Peyer's patch (tissue), 4 donors: Measurements from ENCODE around the gene HSD17B12. TPM values are rescaled to one million over a fixed set of nuclear protein-coding genes. Genes with fewer than 3 reads are reported as not detected.

ENCODE experiments used
- DNase-seq, 3 donors: peaks; one replicate each; pipeline ENCODE4 v3.0.0-alpha.2; 2017 to 2019
- H3K27ac ChIP-seq, 4 donors: fragments of 200-600 bp; sonication (generic); one replicate each; pipeline ENCODE4 v1.5.1; 2016 to 2019
- H3K27me3 ChIP-seq, 2 donors: fragments of 200-600 bp; sonication (generic); one replicate each; pipeline ENCODE4 v1.5.1; 2019
- H3K36me3 ChIP-seq, 3 donors: fragments of 200-600 bp; sonication (generic); one replicate each; pipeline ENCODE4 v1.5.1; 2016 to 2019
- H3K4me1 ChIP-seq, 4 donors: fragments of 200-600 bp; sonication (generic); one replicate each; pipeline ENCODE4 v1.5.1; 2016 to 2019
- H3K4me3 ChIP-seq, 4 donors: fragments of 200-600 bp; sonication (generic); 1 replicate in 3 of 4; 2 replicates in 1 of 4; pipeline ENCODE4 v1.5.1; 2016 to 2019; ENCODE audit warnings: mild to moderate bottlenecking in 1 of 4
- H3K9me3 ChIP-seq, 4 donors: fragments of 200-600 bp; sonication (generic); one replicate each; pipeline ENCODE4 v1.5.1; 2016 to 2019; ENCODE audit warnings: mild to moderate bottlenecking in 1 of 4
- POLR2A ChIP-seq, 2 donors: fragments of 450-650 bp; IDR thresholded peaks; one replicate each; pipeline ENCODE4 v1.5.1; 2017; ENCODE audit warnings: antibody characterized with exemption in 2 of 2, mild to moderate bottlenecking in 2 of 2, moderate library complexity in 2 of 2
- total RNA-seq, 4 donors: library from RNA; depleted of rRNA; stranded (reverse); fragments of >200 nt; gene quantifications; one replicate each; pipeline ENCODE4 v1.1.0, GENCODE V29; 2016
- TF ChIP-seq, protein P1 (sequence below), 6 experiments: fragments of 450-650 bp in 4 of 6; fragments of 200-600 bp in 2 of 6; sonication (generic) in 1 of 6; IDR thresholded peaks; one replicate each; pipeline ENCODE4 v1.5.1; 2017 to 2019; ENCODE audit warnings: antibody characterized with exemption in 6 of 6, mild to moderate bottlenecking in 3 of 6, moderate library complexity in 1 of 6

HSD17B12 gene
- total RNA-seq, 4 donors from 2014 or later: 12.4 to 69.0 (median 59.4) TPM

DNA sequence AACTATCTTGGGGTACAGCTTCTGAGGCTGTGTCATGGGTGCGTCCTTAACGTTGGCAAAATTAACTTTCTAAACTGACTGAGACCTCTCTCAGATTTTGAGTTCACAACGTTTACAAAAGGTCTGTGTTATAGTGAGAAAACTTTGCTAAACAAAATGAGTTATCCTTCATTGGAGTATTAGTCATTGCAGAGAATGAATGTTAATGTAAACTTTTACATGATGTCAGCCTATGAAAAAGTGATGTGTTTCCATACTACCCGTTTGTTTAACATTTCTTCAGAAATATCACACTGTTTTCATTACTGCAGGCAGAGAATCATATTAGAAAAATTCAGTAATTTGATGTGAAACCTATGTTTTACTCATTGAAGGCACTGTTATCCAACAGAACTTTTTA, 32.1 kb downstream of the HSD17B12 start:
- Histone ChIP-seq H3K27ac (no peak overlapping the region), H3K4me3 (no peak overlapping the region), H3K36me3 (no peaks in the 10 kb centered on the region), H3K27me3 (no peaks in the 10 kb centered on the region), H3K9me3 (no peaks in the 10 kb centered on the region), H3K4me1 (no peaks in the 10 kb centered on the region)
- TF ChIP-seq, protein P1, sequence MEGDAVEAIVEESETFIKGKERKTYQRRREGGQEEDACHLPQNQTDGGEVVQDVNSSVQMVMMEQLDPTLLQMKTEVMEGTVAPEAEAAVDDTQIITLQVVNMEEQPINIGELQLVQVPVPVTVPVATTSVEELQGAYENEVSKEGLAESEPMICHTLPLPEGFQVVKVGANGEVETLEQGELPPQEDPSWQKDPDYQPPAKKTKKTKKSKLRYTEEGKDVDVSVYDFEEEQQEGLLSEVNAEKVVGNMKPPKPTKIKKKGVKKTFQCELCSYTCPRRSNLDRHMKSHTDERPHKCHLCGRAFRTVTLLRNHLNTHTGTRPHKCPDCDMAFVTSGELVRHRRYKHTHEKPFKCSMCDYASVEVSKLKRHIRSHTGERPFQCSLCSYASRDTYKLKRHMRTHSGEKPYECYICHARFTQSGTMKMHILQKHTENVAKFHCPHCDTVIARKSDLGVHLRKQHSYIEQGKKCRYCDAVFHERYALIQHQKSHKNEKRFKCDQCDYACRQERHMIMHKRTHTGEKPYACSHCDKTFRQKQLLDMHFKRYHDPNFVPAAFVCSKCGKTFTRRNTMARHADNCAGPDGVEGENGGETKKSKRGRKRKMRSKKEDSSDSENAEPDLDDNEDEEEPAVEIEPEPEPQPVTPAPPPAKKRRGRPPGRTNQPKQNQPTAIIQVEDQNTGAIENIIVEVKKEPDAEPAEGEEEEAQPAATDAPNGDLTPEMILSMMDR (IDR thresholded peaks at IDR 0.05): no peak
- TF ChIP-seq POLR2A (IDR thresholded peaks at IDR 0.05): no peak
- DNase-seq: no peak

DNA sequence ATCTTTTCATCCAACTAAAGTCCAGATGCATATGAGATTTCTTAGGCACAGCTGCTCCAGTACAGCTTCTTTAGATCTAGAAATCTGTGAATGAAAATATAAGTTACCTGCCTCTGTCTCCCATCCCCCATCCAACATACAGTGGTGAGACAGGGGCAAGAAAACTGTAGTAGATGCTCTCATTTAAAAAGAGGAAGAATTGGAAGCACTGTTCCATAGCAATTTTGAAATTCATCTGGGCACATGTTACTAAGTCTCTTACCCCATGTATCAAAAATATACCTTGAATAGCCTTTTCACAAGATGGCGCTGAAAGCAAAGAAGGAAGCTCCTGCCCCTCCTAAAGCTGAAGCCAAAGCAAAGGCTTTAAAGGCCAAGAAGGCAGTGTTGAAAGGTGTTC, 37.8 kb downstream of the HSD17B12 start:
- TF ChIP-seq, protein P1 (IDR thresholded peaks at IDR 0.05): no peak
- no peak for TF ChIP-seq POLR2A (IDR thresholded peaks at IDR 0.05)
- no peak overlapping the region for H3K4me3 ChIP-seq
- H3K27me3 ChIP-seq: no peaks in the 10 kb centered on the region
- no peak overlapping the region for H3K27ac ChIP-seq
- H3K9me3 ChIP-seq: no peaks in the 10 kb centered on the region
- DNase-seq: no peak
- H3K36me3 ChIP-seq: peaks cover 0 to 6% (median 0%) of the 10 kb centered on the region in 3 donors
- no peaks in the 10 kb centered on the region for H3K4me1 ChIP-seq

GRCh38 chr11:43723617-43724016, 43.1 kb downstream of the HSD17B12 start:
- no peak overlapping the region for H3K4me3 ChIP-seq
- no peak for DNase-seq
- no peaks in the 10 kb centered on the region for H3K9me3 ChIP-seq
- no peak for TF ChIP-seq POLR2A (IDR thresholded peaks at IDR 0.05)
- TF ChIP-seq, protein P1 (IDR thresholded peaks at IDR 0.05): no peak
- no peaks in the 10 kb centered on the region for H3K27me3 ChIP-seq
- no peaks in the 10 kb centered on the region for H3K36me3 ChIP-seq
- H3K27ac ChIP-seq: no peak overlapping the region
- no peaks in the 10 kb centered on the region for H3K4me1 ChIP-seq

DNA sequence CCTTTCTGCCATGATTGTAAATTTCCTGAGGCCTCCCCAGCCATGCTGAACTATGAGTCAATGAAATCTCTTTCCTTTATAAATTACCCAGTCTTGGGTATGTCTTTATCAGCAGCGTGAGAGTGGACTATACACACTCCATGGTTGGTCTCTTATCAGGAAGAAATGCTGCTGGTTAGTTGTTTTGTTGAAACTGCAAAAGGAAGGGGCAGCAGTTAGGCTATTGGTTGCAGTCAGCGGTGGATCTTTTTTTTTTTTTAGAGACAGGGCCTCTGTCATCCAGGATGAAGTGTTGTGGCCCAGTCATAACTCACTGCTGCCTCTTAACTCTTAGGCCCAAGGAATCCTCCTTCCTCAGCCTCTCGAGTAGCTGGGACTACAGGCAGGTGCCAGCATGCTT, 51.7 kb downstream of the HSD17B12 start:
- no peaks in the 10 kb centered on the region for H3K27me3 ChIP-seq
- H3K4me1 ChIP-seq: no peaks in the 10 kb centered on the region
- H3K36me3 ChIP-seq: peaks cover 0 to 8% (median 0%) of the 10 kb centered on the region in 3 donors
- TF ChIP-seq, protein P1 (IDR thresholded peaks at IDR 0.05): no peak
- no peak for TF ChIP-seq POLR2A (IDR thresholded peaks at IDR 0.05)
- no peaks in the 10 kb centered on the region for H3K9me3 ChIP-seq
- H3K27ac ChIP-seq: no peak overlapping the region
- no peak overlapping the region for H3K4me3 ChIP-seq
- no peak for DNase-seq

GRCh38 chr11:43734256-43734655, 53.7 kb downstream of the HSD17B12 start:
- DNase-seq: no peak
- H3K4me3 ChIP-seq: no peak overlapping the region
- peaks cover 0 to 8% (median 0%) of the 10 kb centered on the region in 3 donors for H3K36me3 ChIP-seq
- H3K27ac ChIP-seq: no peak overlapping the region
- H3K4me1 ChIP-seq: no peaks in the 10 kb centered on the region
- H3K9me3 ChIP-seq: no peaks in the 10 kb centered on the region
- no peaks in the 10 kb centered on the region for H3K27me3 ChIP-seq
- TF ChIP-seq POLR2A (IDR thresholded peaks at IDR 0.05): no peak
- TF ChIP-seq, protein P1 (IDR thresholded peaks at IDR 0.05): no peak

DNA sequence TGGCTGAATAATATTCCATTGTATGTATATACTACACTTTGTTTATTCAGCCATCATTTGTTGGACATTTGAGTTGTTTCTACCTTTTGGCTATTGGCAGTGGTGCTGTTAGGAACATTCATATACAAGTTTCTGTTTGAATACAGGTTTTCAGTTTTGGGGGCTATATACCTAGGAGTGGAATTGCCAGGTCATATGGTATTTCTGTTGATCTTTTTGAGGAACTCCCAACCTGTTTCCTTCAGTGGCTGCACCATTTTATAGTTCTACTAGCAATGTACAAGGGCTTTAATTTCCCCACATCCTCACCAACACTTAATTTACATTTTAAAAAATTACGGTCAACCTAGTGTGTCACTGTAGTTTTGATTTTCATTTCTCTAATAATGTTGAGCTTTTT, 54.6 kb downstream of the HSD17B12 start:
- no peak for DNase-seq
- Histone ChIP-seq H3K27ac (no peak overlapping the region), H3K4me1 (no peaks in the 10 kb centered on the region), H3K9me3 (no peaks in the 10 kb centered on the region), H3K27me3 (no peaks in the 10 kb centered on the region), H3K36me3 (peaks cover 0 to 8% (median 0%) of the 10 kb centered on the region in 3 donors), H3K4me3 (no peak overlapping the region)
- no peak for TF ChIP-seq POLR2A (IDR thresholded peaks at IDR 0.05)
- TF ChIP-seq, protein P1 (IDR thresholded peaks at IDR 0.05): no peak
